Effector CD4-positive, alpha-beta T cell (primary cell): ENCODE measurements around the gene ZFAND3.
"Not testable (repeated sequence)": the region's sequence is repeated elsewhere in the genome, so short reads cannot be mapped to it uniquely, and the experiment has no call there.

Experiments
- DNase-seq: peaks from one replicate; pipeline ENCODE4 v3.0.0-alpha.2; 2020

ZFAND3 gene

GRCh38 chr6:37940074-37940847 is 120.7 kb downstream of the ZFAND3 start:
- no peak for DNase-seq

GRCh38 chr6:37941871-37942270 is 122.3 kb downstream of the ZFAND3 start:
- no peak for DNase-seq

- no peak for DNase-seq
These were observed 123.3 kb downstream of the ZFAND3 start for GRCh38 chr6:37942606-37943376.

- DNase-seq: no peak
These were observed 124.0 kb downstream of the ZFAND3 start for GRCh38 chr6:37943436-37944058.

GRCh38 chr6:37946057-37946456 is 126.5 kb downstream of the ZFAND3 start:
- DNase-seq: no peak

- no peak for DNase-seq
These were observed 127.9 kb downstream of the ZFAND3 start for GRCh38 chr6:37947468-37947867.

- DNase-seq: not testable (repeated sequence)
These were observed 129.1 kb downstream of the ZFAND3 start for GRCh38 chr6:37948584-37948983.

GRCh38 chr6:37952027-37952426 is 132.5 kb downstream of the ZFAND3 start:
- DNase-seq: no peak

GRCh38 chr6:37954791-37955190 is 135.3 kb downstream of the ZFAND3 start:
- no peak for DNase-seq

- DNase-seq: no peak
These were observed 137.3 kb downstream of the ZFAND3 start for GRCh38 chr6:37956711-37957275.

- DNase-seq: no peak
These were observed 139.5 kb downstream of the ZFAND3 start for GRCh38 chr6:37959061-37959460.

- no peak for DNase-seq
These were observed 140.8 kb downstream of the ZFAND3 start for GRCh38 chr6:37960139-37960935.

- DNase-seq: not testable (repeated sequence)
These were observed 143.1 kb downstream of the ZFAND3 start for GRCh38 chr6:37962481-37963080.

- no peak for DNase-seq
These were observed 146.6 kb downstream of the ZFAND3 start for GRCh38 chr6:37965964-37966676.

- DNase-seq: no peak
These were observed 147.3 kb downstream of the ZFAND3 start for GRCh38 chr6:37966801-37967200.

- no peak for DNase-seq
These were observed 148.1 kb downstream of the ZFAND3 start for GRCh38 chr6:37967651-37968050.

- DNase-seq: no peak
These were observed 151.7 kb downstream of the ZFAND3 start for GRCh38 chr6:37971266-37971665.

- DNase-seq: no peak
These were observed 152.3 kb downstream of the ZFAND3 start for GRCh38 chr6:37971711-37972390.

GRCh38 chr6:37972994-37973757 is 153.6 kb downstream of the ZFAND3 start:
- DNase-seq: no peak

- no peak for DNase-seq
These were observed 154.9 kb downstream of the ZFAND3 start for GRCh38 chr6:37974381-37974780.
